Osteoblast (primary cell): Measurements from ENCODE around the gene TECPR1. TPM values are rescaled to one million over a fixed set of nuclear protein-coding genes. Genes with fewer than 3 reads are reported as not detected.

Experiments
- DNase-seq: peaks from one replicate; pipeline ENCODE4 v3.0.0; 2011; ENCODE audit warnings: low spot score, mixed read lengths; ENCODE audit not compliant: insufficient read length; ENCODE audit errors: missing footprints
- H2AFZ ChIP-seq: 2 replicates; pipeline ENCODE4 v1.6.0; 2011; ENCODE audit warnings: mild to moderate bottlenecking, low read length
- H3K27ac ChIP-seq: 2 replicates; pipeline ENCODE4 v1.5.1; 2011; ENCODE audit warnings: mild to moderate bottlenecking, low read depth, low read length, moderate library complexity
- H3K27me3 ChIP-seq: 2 replicates; pipeline ENCODE4 v1.6.0; 2012; ENCODE audit warnings: mild to moderate bottlenecking, control low read depth, inconsistent platforms, low read length, moderate library complexity; ENCODE audit not compliant: insufficient read depth
- H3K36me3 ChIP-seq: 2 replicates; pipeline ENCODE4 v1.5.1; 2011; ENCODE audit warnings: mild to moderate bottlenecking, low read length, control low read depth, moderate library complexity; ENCODE audit not compliant: insufficient read depth
- H3K4me1 ChIP-seq: 2 replicates; pipeline ENCODE4 v1.5.1; 2011; ENCODE audit warnings: mild to moderate bottlenecking, low read length, control low read depth, moderate library complexity; ENCODE audit not compliant: insufficient read depth
- H3K4me2 ChIP-seq: 2 replicates; pipeline ENCODE4 v1.6.0; 2011; ENCODE audit warnings: mild to moderate bottlenecking, low read length; ENCODE audit not compliant: insufficient read depth
- H3K4me3 ChIP-seq: fragments of 200-600 bp; sonication (generic); 3 replicates; pipeline ENCODE4 v1.5.1; 2012; ENCODE audit warnings: mild to moderate bottlenecking, low read length, inconsistent platforms; ENCODE audit not compliant: insufficient read depth
- H3K79me2 ChIP-seq: 2 replicates; pipeline ENCODE4 v1.6.0; 2012; ENCODE audit warnings: mild to moderate bottlenecking, low read length, control low read depth, inconsistent platforms; ENCODE audit not compliant: insufficient read depth
- H3K9me3 ChIP-seq: 2 replicates; pipeline ENCODE4 v1.5.1; 2011; ENCODE audit warnings: low read depth, low read length, control low read depth
- H4K20me1 ChIP-seq: 2 replicates; pipeline ENCODE4 v1.6.0; 2012; ENCODE audit warnings: mild to moderate bottlenecking, low read length, control low read depth; ENCODE audit not compliant: insufficient read depth
- total RNA-seq: library from RNA; depleted of rRNA; stranded (reverse); fragments of >200 nt; gene quantifications from 2 replicates; pipeline ENCODE4 v1.2.3, GENCODE V29; 2012
- TF ChIP-seq, protein P1 (sequence below): IDR thresholded peaks from 2 replicates; pipeline ENCODE4 v1.5.1; 2011; ENCODE audit warnings: mild to moderate bottlenecking, low read depth, low read length, moderate library complexity; ENCODE audit errors: extremely low read depth

The TECPR1 gene
- total RNA-seq, 1 donor: 20.3 TPM

GRCh38 chr7:98285157-98286092 is 33.4 kb upstream of the TECPR1 start:
- peaks cover 23% of the 10 kb centered on the region for H3K36me3 ChIP-seq
- no peaks in the 10 kb centered on the region for H3K9me3 ChIP-seq
- peak overlapping the region; percentile 95 for H3K4me3 ChIP-seq
- peak; percentile 86 for DNase-seq
- TF ChIP-seq, protein P1, sequence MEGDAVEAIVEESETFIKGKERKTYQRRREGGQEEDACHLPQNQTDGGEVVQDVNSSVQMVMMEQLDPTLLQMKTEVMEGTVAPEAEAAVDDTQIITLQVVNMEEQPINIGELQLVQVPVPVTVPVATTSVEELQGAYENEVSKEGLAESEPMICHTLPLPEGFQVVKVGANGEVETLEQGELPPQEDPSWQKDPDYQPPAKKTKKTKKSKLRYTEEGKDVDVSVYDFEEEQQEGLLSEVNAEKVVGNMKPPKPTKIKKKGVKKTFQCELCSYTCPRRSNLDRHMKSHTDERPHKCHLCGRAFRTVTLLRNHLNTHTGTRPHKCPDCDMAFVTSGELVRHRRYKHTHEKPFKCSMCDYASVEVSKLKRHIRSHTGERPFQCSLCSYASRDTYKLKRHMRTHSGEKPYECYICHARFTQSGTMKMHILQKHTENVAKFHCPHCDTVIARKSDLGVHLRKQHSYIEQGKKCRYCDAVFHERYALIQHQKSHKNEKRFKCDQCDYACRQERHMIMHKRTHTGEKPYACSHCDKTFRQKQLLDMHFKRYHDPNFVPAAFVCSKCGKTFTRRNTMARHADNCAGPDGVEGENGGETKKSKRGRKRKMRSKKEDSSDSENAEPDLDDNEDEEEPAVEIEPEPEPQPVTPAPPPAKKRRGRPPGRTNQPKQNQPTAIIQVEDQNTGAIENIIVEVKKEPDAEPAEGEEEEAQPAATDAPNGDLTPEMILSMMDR: no peak
- H3K4me2 ChIP-seq: peak overlapping the region; percentile 84
- H2AFZ ChIP-seq: no peak overlapping the region
- peaks cover 56% of the 10 kb centered on the region for H3K4me1 ChIP-seq
- peak overlapping the region; percentile 92 for H3K27ac ChIP-seq
- no peaks in the 10 kb centered on the region for H3K27me3 ChIP-seq
- H3K79me2 ChIP-seq: peaks cover 85% of the 10 kb centered on the region
- peaks cover 43% of the 10 kb centered on the region for H4K20me1 ChIP-seq

DNA sequence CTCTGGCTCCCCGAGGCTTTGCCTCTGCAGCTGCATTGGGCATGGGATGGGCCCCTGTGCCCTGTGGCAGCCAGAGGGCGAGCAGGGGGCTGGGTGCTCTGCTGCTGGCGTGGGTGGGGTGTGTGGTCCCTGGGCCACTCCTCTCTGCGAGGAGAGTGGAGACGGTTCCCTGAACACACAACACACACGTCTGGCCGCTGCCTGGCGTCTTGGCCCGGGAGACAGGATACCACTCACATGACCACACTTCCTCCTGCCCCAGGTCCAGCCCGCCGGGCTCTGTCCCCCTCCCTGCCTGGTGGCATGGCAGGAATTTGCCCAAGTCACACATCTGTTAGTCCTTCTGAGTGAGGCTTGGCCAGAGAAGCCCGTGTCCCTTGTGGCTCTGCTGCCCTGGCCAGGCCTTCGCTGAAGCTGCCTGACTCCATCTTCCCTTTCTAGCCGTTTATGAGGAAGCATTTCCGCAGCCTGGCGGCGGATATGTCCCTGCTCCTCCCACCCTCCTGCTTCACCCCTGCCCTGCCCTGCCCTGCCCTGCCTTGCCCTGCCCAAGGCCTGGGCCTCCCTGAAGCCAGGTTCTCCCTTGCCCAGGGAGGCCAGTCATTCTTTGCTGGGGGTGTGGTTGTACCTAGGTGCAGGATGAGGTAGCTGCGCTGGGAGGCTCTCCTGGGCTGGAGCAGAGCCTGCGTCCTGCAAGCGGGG is 32.5 kb upstream of the TECPR1 start:
- Histone ChIP-seq H3K4me3 (peak overlapping the region; percentile 95), H3K4me2 (peak overlapping the region; percentile 84), H3K79me2 (peaks cover 78% of the 10 kb centered on the region), H2AFZ (no peak overlapping the region), H3K27ac (peak overlapping the region; percentile 92), H3K9me3 (no peaks in the 10 kb centered on the region), H3K27me3 (no peaks in the 10 kb centered on the region), H4K20me1 (peaks cover 37% of the 10 kb centered on the region), H3K4me1 (peaks cover 56% of the 10 kb centered on the region), H3K36me3 (peaks cover 17% of the 10 kb centered on the region)
- peak; percentile 95 for DNase-seq
- TF ChIP-seq, protein P1: no peak

- Histone ChIP-seq H3K27me3 (no peaks in the 10 kb centered on the region), H3K36me3 (peaks cover 13% of the 10 kb centered on the region), H3K79me2 (peaks cover 72% of the 10 kb centered on the region), H3K4me3 (peak overlapping the region; percentile 95), H3K9me3 (no peaks in the 10 kb centered on the region), H3K27ac (peak overlapping the region; percentile 92), H3K4me1 (peaks cover 56% of the 10 kb centered on the region), H2AFZ (no peak overlapping the region), H4K20me1 (peaks cover 32% of the 10 kb centered on the region), H3K4me2 (peak overlapping the region; percentile 84)
- peak; percentile 93 for DNase-seq
- TF ChIP-seq, protein P1: no peak
These were observed 31.8 kb upstream of the TECPR1 start for GRCh38 chr7:98283887-98284222.
